ENCODE results near the gene TLCD3B.

Gene TLCD3B

DNA sequence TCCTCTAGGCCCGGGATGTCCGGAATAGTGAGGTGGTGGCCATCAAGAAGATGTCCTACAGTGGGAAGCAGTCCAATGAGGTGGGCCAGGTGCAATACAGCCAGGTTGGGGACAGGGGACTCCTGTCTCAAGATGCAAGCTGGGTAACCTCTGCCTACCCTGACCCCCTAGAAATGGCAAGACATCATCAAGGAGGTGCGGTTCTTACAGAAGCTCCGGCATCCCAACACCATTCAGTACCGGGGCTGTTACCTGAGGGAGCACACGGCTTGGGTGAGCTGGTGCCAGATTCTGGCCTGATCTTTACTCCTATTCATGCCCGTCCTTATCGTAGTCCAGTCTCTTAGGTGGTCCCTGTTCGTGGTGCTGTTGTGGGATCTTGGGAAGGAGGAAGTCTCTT is 53.0 kb downstream of the TLCD3B start:
- TF ChIP-seq, protein P1, sequence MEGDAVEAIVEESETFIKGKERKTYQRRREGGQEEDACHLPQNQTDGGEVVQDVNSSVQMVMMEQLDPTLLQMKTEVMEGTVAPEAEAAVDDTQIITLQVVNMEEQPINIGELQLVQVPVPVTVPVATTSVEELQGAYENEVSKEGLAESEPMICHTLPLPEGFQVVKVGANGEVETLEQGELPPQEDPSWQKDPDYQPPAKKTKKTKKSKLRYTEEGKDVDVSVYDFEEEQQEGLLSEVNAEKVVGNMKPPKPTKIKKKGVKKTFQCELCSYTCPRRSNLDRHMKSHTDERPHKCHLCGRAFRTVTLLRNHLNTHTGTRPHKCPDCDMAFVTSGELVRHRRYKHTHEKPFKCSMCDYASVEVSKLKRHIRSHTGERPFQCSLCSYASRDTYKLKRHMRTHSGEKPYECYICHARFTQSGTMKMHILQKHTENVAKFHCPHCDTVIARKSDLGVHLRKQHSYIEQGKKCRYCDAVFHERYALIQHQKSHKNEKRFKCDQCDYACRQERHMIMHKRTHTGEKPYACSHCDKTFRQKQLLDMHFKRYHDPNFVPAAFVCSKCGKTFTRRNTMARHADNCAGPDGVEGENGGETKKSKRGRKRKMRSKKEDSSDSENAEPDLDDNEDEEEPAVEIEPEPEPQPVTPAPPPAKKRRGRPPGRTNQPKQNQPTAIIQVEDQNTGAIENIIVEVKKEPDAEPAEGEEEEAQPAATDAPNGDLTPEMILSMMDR (IDR thresholded peaks at IDR 0.05): no peak

DNA sequence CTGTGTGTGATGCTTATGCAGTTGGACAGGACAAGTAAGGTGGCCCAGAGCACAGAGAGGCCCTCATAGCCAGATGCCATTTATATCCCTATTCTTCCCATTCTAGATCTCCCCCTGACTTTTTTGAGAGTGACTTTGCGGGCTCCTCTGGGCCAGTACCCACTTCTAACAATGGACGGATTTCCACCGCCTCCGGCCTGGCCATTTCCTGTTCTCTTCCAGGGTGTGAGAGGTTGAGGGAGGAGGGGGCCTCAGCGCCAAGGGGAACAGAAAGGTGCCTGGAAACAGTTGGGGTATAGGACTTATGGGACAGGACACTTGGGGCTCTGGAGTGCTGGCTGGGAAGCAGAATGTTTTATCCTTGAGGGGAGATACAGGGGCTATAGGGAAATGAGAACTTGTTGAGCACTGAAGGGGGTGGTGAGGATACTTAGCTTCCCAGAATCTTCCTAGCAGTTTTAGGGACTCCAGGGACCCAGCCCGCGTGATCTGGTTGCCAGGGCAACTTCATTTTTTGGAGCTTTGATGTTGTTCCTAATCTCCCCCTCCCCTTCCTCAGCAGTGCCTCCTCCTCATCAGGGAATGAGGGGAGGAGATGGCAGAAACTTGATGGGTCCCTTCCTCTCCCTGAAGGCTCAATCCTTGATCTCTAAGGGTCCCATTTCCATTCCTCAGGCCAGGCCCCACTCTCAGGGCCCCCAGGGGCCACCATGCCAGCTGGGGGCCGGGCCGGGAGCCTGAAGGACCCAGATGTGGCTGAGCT is 53.8 kb downstream of the TLCD3B start:
- TF ChIP-seq, protein P1 (IDR thresholded peaks at IDR 0.05): no peak

DNA sequence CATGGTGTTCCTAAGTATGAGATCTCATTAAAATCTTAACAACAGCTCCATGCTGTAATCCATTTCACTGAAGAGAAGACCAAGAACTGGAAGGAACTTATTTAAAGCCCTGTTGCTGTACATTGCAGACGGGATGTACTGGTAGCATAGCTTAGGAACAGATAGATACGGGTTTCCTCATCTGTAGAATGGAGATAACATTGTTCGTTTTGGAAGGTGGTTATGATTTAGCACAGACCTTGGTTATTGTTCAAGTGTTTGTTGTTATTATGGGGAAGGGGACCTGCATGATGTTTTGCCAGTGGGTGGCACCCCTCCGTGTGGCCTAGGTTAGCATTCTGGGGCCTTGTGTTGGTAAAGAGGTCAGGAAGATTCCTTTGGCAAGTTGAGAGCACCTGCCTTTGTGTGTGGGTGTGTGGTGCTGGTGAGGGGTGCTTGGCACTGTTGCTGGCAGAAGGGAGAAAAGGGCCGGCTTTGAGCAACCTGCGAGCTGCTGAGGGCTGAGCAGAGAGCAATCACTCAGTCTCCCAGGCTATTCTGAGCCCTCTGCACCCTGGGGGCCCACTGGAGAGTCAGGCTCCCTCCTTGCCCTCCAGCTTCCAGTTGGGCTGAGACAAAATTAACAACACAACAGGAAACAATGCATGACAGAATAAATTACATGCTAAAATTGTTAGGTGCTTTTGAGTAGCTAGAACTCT is 55.1 kb downstream of the TLCD3B start:
- TF ChIP-seq, protein P1 (IDR thresholded peaks at IDR 0.05): no peak

DNA sequence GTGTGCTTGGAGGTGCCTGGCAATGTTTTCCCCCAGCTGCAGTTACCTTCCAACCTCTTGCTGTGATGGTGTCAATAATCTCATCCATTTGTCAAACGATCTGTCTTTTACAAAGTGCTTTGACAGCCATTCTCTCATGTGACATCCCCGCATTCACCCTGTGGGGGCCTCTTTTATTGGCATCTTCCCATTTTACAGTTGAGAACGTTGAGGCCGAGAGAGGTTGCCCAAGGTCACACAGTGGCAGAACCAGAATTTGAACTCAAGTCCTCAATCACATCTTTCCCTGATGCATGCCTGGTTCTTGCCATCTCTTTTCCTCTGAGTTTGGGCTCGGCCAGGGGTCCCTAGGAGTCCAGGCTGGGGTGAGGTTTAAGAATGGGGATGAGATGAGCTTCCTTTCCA is 55.9 kb downstream of the TLCD3B start:
- TF ChIP-seq, protein P1 (IDR thresholded peaks at IDR 0.05): no peak
